Activated T-cell treated with anti-CD3 and anti-CD28 coated beads, Interleukin-2, amount 50 U/mL, for 4 hours (primary cell): ENCODE results near the gene TRAK2. TPM values are rescaled to one million over a fixed set of nuclear protein-coding genes. Genes with fewer than 3 reads are reported as not detected.
"Not testable (repeated sequence)": the region's sequence is repeated elsewhere in the genome, so short reads cannot be mapped to it uniquely, and the experiment has no call there.

Source experiments
- ATAC-seq, 2 donors: fragments of 200-7000 bp; cut with Tn5 transposase; one replicate each; pipeline ENCODE4 v1.10.0; 2021
- DNase-seq: peaks from one replicate; pipeline ENCODE4 v3.0.0-alpha.2; 2020
- H3K27me3 Mint-ChIP-seq: one replicate; pipeline ENCODE4 v1.8.0; 2021; ENCODE audit warnings: low read depth, mixed read lengths
- H3K36me3 Mint-ChIP-seq: one replicate; pipeline ENCODE4 v1.8.0; 2022; ENCODE audit warnings: mixed read lengths; ENCODE audit not compliant: insufficient read depth
- H3K4me1 Mint-ChIP-seq: one replicate; pipeline ENCODE4 v1.8.0; 2021; ENCODE audit warnings: low read depth, mixed read lengths
- H3K4me3 Mint-ChIP-seq: one replicate; pipeline ENCODE4 v1.8.0; 2021; ENCODE audit warnings: mild to moderate bottlenecking, moderate library complexity, mixed read lengths
- H3K9me3 Mint-ChIP-seq: one replicate; pipeline ENCODE4 v1.8.0; 2021; ENCODE audit warnings: mixed read lengths
- total RNA-seq, 3 donors: library from RNA; stranded (reverse); gene quantifications; one replicate each; pipeline ENCODE4 v1.2.1, GENCODE V29; 2021

The TRAK2 gene
- total RNA-seq, 3 donors from 2014 or later: 18.1 to 18.4 (median 18.4) TPM

DNA sequence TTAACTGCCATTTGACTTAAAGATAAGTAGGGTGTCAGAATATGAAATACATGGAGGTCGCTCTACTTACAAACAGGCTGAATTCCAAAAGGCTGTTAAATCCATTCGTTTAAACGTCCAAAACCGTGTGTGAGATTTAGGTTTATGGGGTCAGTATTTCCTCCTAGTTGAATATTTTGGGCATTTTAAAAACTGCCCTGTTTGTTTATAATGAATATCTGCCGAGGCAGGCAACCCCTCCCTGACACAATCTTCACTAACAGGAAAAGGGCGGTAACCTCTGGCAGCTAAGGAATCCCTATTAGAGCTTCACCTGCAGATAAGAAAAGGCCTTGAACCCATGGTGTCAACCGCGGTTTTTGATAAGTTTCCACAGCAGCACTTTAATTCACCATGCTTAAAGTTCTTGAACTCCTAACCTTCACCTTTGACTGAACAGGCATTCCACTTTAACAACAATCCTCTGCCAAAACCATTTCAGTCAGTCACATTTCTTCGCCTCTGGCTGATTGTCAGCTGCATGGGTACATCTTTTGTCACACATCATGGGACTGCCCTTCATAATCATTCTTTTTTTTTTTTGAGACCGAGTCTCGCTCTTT, 17.8 kb downstream of the TRAK2 start:
- DNase-seq (no peak), ATAC-seq (no peak)
- Mint-ChIP-seq H3K4me3 (no peak overlapping the region), H3K4me1 (peaks cover 62% of the 10 kb centered on the region), H3K36me3 (peaks cover 7% of the 10 kb centered on the region), H3K27me3 (no peaks in the 10 kb centered on the region), H3K9me3 (no peaks in the 10 kb centered on the region)

DNA sequence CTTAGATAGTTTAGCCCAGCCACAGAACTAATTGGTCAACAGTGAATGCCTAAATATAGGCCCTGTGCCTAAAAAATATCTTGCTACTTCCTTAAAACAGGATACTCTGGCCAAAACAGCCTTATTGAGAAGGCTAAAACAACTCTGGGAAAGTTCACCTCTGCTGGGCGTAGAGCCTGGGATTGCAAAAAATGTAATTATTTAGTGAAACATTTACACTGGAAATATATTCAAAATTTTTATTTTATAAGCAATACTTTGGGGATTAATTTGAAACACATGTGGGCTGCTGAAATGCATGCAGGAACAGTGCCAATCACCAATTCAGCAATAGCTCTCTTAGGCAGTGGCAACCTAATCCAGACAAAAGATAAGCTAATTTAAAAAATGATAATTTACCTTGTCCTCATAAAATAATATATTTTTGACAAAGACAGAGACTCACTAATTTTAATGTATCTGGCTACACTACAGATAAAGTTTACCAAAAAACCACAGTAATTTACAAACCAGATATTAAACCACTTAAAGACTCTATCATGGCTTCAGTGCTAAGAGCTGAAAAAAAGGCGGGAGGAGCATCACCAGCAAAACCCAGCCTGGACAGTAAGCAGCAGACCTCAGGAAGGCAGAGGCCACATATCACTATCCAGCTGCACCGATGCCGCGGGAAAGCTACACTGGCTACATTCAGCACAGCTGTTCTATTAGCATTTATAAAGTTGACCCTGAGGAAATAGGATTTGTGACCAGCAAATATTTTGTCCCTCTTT, 18.5 kb downstream of the TRAK2 start:
- H3K27me3 Mint-ChIP-seq: no peaks in the 10 kb centered on the region
- ATAC-seq (no peak), DNase-seq (no peak)
- peaks cover 60% of the 10 kb centered on the region for H3K4me1 Mint-ChIP-seq
- H3K9me3 Mint-ChIP-seq: no peaks in the 10 kb centered on the region
- H3K4me3 Mint-ChIP-seq: no peak overlapping the region
- peaks cover 7% of the 10 kb centered on the region for H3K36me3 Mint-ChIP-seq

DNA sequence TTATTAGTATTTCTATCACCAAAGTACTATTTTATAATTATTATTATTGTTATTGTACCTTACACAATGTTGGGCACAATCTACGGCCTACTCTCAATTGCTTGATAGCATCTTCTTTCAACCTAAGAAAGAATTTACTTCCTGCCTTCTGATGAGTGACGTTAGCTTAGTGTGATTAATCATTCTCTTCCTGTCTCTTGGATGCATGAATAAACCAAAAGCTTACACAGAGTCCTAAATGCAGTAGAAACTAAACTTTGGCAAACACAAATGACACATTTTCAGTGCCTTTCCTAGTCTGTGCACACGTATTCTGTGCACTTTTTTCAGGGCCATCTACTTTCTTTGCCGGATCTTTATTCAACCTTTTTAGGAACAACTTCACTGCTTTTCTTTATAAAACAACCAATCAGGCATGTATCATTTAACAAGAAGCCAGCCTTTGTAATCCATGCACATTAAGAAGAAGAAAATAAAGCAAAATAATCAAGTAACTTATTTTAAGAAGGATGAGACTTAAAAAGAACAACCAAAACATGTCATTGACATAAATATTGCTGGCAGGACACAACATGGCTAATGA, 19.1 kb downstream of the TRAK2 start:
- no peak for DNase-seq
- H3K9me3 Mint-ChIP-seq: no peaks in the 10 kb centered on the region
- no peaks in the 10 kb centered on the region for H3K27me3 Mint-ChIP-seq
- peak; percentile 99 for ATAC-seq
- H3K4me1 Mint-ChIP-seq: peaks cover 54% of the 10 kb centered on the region
- peak overlapping the region; percentile 46 for H3K4me3 Mint-ChIP-seq
- peaks cover 6% of the 10 kb centered on the region for H3K36me3 Mint-ChIP-seq

DNA sequence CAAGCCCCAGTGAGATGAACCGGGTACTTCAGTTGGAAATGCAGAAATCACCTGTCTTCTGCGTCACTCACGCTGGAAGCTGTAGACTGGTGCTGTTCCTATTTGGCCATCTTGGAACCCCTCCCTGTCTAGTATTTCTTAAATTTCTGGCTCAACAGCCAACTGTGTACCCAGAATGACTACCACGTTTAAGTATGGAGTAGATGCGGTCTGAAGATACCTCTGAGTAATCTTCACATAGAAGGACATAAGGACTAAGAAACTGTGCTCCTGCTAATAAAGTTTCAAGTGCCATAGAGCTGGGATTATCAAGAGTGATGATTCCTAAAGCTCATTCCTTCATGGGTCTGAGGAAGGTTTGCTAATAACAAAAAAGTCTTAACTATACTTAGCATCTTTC, 20.4 kb downstream of the TRAK2 start:
- peaks cover 48% of the 10 kb centered on the region for H3K4me1 Mint-ChIP-seq

DNA sequence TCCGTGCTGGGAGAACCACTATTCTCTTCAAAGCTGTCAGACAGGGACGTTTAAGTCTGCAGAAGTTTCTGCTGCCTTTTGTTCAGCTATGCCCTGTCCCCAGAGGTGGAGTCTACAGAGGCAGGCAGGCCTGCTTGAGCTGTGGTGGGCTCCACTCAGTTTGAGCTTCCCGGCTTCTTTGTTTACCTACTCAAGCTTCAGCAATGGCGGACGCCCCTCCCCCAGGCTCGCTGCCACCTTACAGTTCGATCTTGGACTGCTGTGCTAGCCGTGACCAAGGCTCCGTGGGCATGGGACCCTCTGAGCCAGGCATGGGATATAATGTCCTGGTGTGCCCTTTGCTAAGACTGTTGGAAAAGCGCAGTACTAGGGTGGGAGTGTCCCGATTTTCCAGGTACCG, 20.9 kb downstream of the TRAK2 start:
- not testable (repeated sequence) for H3K36me3 Mint-ChIP-seq, H3K4me3 Mint-ChIP-seq, H3K9me3 Mint-ChIP-seq, H3K27me3 Mint-ChIP-seq, ATAC-seq, DNase-seq
- H3K4me1 Mint-ChIP-seq: peaks cover 45% of the 10 kb centered on the region

More for the DNA sequence above, 20.4 kb downstream of the TRAK2 start:
- no peak for ATAC-seq
- no peak overlapping the region for H3K4me3 Mint-ChIP-seq
- no peaks in the 10 kb centered on the region for H3K9me3 Mint-ChIP-seq
- DNase-seq: no peak
- peaks cover 6% of the 10 kb centered on the region for H3K36me3 Mint-ChIP-seq
- H3K27me3 Mint-ChIP-seq: no peaks in the 10 kb centered on the region

DNA sequence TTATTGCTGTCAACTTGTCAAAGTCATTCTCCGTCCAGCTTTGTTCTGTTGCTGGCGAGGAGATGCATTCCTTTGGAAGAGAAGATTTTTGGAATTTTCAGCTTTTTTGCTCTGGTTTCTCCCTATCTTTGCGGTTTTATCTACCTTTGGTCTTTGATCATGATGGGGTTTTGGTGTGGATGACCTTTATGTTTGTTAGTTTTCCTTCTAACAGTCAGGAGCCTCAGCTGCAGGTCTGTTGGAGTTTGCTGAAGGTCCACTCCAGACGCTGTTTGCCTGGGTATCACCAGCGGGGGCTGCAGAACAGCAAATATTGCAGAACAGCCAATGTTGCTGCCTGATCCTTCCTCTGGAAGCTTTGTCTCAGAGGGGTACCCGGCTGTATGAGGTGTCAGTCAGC, 21.4 kb downstream of the TRAK2 start:
- ATAC-seq, DNase-seq, H3K9me3 Mint-ChIP-seq, H3K36me3 Mint-ChIP-seq, H3K4me3 Mint-ChIP-seq, H3K27me3 Mint-ChIP-seq: not testable (repeated sequence)
- H3K4me1 Mint-ChIP-seq: peaks cover 43% of the 10 kb centered on the region

DNA sequence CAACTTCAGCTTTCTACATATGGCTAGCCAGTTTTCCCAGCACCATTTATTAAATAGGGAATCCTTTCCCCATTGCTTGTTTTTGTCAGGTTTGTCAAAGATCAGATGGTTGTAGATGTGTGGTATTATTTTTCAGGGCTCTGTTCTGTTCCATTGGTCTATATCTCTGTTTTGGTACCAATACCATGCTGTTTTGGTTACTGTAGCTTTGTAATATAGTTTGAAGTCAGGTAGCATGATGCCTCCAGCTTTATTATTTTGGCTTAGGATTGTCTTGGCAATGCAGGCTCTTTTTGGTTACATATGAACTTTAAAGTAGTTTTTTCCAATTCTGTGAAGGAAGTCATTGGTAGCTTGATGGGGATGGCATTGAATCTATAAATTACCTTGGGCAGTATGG, 22.9 kb downstream of the TRAK2 start:
- not testable (repeated sequence) for DNase-seq, H3K27me3 Mint-ChIP-seq, H3K9me3 Mint-ChIP-seq, ATAC-seq, H3K36me3 Mint-ChIP-seq, H3K4me3 Mint-ChIP-seq
- H3K4me1 Mint-ChIP-seq: peaks cover 33% of the 10 kb centered on the region

DNA sequence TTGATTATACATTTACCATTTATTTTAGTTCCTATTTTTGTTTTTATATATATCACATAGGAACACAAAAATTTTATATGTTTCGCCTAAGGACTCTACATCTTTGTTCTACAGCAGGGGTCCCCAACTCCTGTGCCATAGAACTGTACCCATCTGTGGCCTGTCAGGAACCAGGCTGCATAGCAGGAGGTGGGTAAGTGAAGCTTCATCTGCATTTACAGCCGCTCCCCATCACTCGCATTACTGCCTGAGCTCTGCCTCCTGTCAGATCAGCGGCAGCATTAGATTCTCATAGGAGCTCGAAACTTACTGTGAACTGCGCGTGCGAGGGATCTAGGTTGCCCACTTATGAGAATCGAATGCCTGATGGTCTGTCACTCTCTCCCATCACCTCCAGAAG, 25.3 kb downstream of the TRAK2 start:
- Mint-ChIP-seq H3K9me3 (no peaks in the 10 kb centered on the region), H3K36me3 (peaks cover 1% of the 10 kb centered on the region), H3K4me3 (no peak overlapping the region), H3K4me1 (peaks cover 28% of the 10 kb centered on the region), H3K27me3 (no peaks in the 10 kb centered on the region)
- no peak for DNase-seq
- ATAC-seq: no peak

DNA sequence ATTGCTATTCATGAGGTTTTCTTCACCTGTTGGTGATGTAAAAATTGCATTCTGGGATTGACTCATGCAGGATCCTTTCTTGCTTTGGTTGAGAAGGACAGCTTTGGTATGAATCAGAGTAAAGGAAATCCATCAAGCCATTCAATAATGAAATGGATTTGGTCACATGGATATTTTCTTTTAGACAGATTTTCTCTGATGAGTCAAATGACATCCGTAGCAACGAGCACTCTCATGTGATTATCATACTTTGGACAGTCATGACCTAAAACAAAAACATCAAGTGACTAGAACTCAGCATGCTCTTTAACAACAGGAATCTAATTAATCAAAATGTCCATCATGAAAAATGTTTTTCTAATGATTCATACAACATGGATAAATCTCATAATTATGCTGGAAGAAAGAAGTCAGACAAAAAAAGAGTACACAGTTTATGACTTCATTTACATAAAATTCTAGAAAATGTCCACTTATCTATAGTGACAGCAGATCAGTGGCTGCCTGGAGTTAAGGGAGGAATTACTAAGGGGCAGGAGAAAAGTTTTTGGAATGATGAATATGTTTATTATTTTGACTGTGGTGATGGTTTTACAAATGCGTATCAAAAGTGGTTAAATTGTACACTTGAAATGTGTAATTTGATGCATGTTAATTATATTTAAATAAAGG, 30.7 kb downstream of the TRAK2 start:
- no peak overlapping the region for H3K4me3 Mint-ChIP-seq
- peak; percentile 51 to 73 for ATAC-seq
- no peaks in the 10 kb centered on the region for H3K9me3 Mint-ChIP-seq
- no peak for DNase-seq
- no peaks in the 10 kb centered on the region for H3K27me3 Mint-ChIP-seq
- peaks cover 4% of the 10 kb centered on the region for H3K36me3 Mint-ChIP-seq
- peaks cover 48% of the 10 kb centered on the region for H3K4me1 Mint-ChIP-seq

DNA sequence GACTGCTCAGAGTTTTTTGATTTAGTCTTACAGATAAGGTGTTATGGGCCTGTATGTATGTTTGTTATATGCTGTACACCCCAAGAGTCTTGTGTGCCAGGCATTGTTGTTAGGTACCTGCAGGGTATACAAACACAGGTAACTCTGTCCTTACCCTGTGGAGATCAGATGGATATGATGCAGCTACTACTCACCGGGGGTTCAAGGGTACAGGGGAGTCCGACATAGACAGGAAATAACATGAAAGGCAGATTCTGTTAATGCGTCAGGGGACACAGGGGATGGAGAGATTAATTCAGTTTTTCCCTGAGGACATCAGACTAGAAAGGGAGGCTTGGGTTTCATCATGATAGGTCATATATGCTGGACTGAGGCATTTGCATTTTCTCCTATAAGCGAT, 31.3 kb downstream of the TRAK2 start:
- Mint-ChIP-seq H3K36me3 (peaks cover 4% of the 10 kb centered on the region), H3K9me3 (no peaks in the 10 kb centered on the region), H3K4me3 (no peak overlapping the region), H3K4me1 (peaks cover 48% of the 10 kb centered on the region), H3K27me3 (no peaks in the 10 kb centered on the region)
- no peak for DNase-seq
- peak; percentile 22 to 38 for ATAC-seq

DNA sequence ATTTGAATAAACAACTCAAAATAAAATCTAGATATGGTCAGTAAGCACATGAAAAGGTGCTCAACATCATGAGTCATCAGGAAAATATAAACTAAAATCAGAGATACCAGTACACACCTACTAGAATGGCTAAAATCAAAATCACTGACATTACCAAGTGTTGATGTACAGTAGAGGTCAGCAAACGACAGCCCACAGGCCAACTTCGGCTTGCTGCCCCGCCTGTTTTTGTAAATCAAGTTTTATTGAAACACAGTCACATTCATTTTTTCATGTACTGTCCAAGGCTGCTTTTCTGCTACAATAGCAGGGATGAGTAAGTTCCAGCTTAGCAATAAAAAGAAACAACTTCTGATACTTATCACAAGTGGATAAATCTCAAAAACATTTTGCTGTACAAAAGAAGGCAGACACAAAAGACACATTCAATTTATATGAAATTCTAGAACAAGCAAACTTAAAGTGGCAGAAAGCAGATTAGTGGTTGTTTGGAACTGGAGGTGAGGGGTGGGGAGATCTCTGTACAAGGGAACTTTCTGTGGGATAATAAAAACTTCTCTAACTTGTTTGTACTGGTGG, 32.1 kb downstream of the TRAK2 start:
- ATAC-seq (no peak), DNase-seq (no peak)
- Mint-ChIP-seq H3K27me3 (no peaks in the 10 kb centered on the region), H3K4me3 (no peak overlapping the region), H3K4me1 (peaks cover 47% of the 10 kb centered on the region), H3K9me3 (no peaks in the 10 kb centered on the region), H3K36me3 (peaks cover 4% of the 10 kb centered on the region)

DNA sequence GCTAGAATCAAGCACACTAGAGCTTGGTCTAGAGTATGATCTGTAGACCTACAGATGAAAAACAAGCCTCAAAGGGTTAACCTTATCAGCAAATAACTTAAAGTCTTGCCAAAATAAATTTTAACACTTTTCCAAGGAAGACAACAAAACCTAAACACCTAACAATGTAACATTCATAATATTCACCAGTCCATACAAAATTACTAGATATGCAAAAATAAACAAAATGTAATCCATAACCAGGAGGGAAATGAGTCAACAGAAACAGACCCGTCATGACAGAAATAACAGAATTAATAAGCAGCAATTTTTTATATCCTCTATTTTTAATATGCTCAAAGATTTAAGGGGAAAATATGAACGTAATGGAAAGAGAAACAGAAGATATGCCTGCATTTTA, 36.1 kb downstream of the TRAK2 start:
- Mint-ChIP-seq H3K36me3 (peaks cover 12% of the 10 kb centered on the region), H3K4me1 (peaks cover 26% of the 10 kb centered on the region), H3K27me3 (no peaks in the 10 kb centered on the region), H3K9me3 (no peaks in the 10 kb centered on the region), H3K4me3 (no peak overlapping the region)
- ATAC-seq (no peak), DNase-seq (no peak)

DNA sequence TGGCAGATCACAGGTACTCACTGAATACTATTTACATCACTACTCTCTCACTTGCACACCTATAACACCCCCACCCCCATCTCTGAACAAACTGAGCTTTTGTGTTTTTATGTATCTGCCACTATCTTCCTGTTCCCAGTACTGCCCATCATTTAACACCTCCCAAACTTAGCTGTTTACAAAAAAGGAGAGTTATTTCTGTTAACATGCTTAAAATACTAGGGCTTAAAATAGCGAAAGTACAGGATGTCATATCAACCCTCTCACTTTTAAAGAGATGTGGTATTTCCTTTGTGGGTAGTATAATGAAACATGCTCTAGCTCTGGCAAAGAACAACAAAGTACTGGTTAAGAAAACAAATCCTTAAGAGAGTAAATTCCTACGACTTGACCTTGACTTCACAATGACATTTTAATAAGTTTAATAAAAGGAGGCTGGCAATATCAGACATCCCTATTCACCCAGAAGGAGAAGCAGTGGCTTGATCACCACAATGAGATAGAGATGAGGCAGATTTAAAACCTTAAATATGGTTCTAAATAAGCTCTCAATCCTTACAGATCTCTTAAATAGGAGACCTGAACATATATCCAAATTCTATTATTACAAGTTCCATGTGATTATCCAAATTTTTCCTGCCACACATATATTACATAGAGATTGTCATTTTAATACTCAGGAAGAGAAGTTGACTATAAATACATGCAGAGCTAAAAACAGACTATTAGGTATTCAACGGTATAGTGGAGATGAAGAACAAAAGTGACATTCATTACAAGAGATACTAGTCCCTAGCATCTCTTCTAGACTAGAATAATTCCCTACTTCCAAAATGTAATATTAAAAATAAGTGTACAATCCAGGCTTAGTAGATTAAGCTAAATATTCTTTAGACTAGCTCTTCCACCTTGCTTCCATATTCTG, 36.9 kb downstream of the TRAK2 start:
- ATAC-seq (peak; percentile 77 to 81), DNase-seq (no peak)
- Mint-ChIP-seq H3K27me3 (no peaks in the 10 kb centered on the region), H3K4me3 (no peak overlapping the region), H3K4me1 (peaks cover 20% of the 10 kb centered on the region), H3K9me3 (no peaks in the 10 kb centered on the region), H3K36me3 (peaks cover 12% of the 10 kb centered on the region)
